Adrenal gland (tissue), 12 donors: ENCODE measurements around the gene CEMIP2. TPM values are rescaled to one million over a fixed set of nuclear protein-coding genes. Genes with fewer than 3 reads are reported as not detected.
A peak's percentile ranks its signal among the peaks of the same experiment; 100 is the strongest.

Source experiments
- DNase-seq, 7 donors: peaks; one replicate each; pipeline ENCODE4 v3.0.0-alpha.2; 2019 to 2020
- H3K27ac ChIP-seq, 5 donors: fragments of 200-600 bp; sonication (generic) in 4 of 5; 1 replicate in 3 of 5; 2 replicates in 2 of 5; pipeline versions ENCODE4 v1.5.1 to v1.8.0; 2016 to 2020; ENCODE audit warnings: mild to moderate bottlenecking in 1 of 5
- H3K27me3 ChIP-seq: fragments of 200-600 bp; 2 replicates; pipeline ENCODE4 v1.8.0; 2021
- H3K36me3 ChIP-seq, 2 donors: fragments of 200-600 bp; replicated peaks in 1 of 2; 1 replicate in 1 of 2; 2 replicates in 1 of 2; pipeline versions ENCODE4 v1.5.1 to v1.8.0; 2018 to 2022
- H3K4me1 ChIP-seq, 2 donors: fragments of 200-600 bp; replicated peaks in 1 of 2; 1 replicate in 1 of 2; 2 replicates in 1 of 2; pipeline versions ENCODE4 v1.5.1 to v1.8.0; 2018 to 2021
- H3K4me3 ChIP-seq, 4 donors: fragments of 200-600 bp; sonication (generic) in 3 of 4; one replicate each; pipeline ENCODE4 v1.5.1; 2016 to 2018
- H3K9me3 ChIP-seq, 3 donors: fragments of 200-600 bp; sonication (generic) in 1 of 3; replicated peaks in 1 of 3; 1 replicate in 2 of 3; 2 replicates in 1 of 3; pipeline versions ENCODE4 v1.5.1 to v1.8.0; 2016 to 2021
- CTCF ChIP-seq, 6 experiments: fragments of 450-650 bp in 4 of 6; fragments of 200-600 bp in 2 of 6; sonication (generic) in 1 of 6; IDR thresholded peaks; 1 replicate in 5 of 6; 2 replicates in 1 of 6; pipeline versions ENCODE4 v1.5.1 to v1.8.0; 2016 to 2021; ENCODE audit warnings: antibody characterized with exemption in 6 of 6, mild to moderate bottlenecking in 2 of 6, moderate library complexity in 1 of 6
- POLR2A ChIP-seq, 2 donors: fragments of 450-650 bp; IDR thresholded peaks; one replicate each; pipeline ENCODE4 v1.6.1; 2017; ENCODE audit warnings: antibody characterized with exemption in 2 of 2, mild to moderate bottlenecking in 2 of 2, moderate library complexity in 1 of 2
- WGBS, 4 donors: extraction: QIAGEN DNeasy Blood & Tissue Kit in 2 of 4; methylation state at CpG; one replicate each; pipeline versions ENCODE4 v1.1.5 to v1.1.7; 2013 to 2017; 5-methylcytosine and 5-hydroxymethylcytosine counted together
- intact Hi-C, 2 donors: fragments of 100-400 bp; cut with DNase I; formaldehyde crosslinking; loops; one replicate each; pipeline versions ENCODE4 v1.14.1 to v1.15.0; 2022 to 2023
- polyA plus RNA-seq, 3 donors: library from polyadenylated mRNA; stranded (reverse); fragments of 200-250 nt in 2 of 3; fragments of 350-450 nt in 1 of 3; fragmentation: Illumina TruSeq in 1 of 3; extraction: RNeasy Lipid Tissue Mini Kit (QIAGEN cat#74804) in 1 of 3; gene quantifications; one replicate each; pipeline ENCODE4 v1.2.3, GENCODE V29; 2013 to 2014
- total RNA-seq, 9 donors: library from RNA; depleted of rRNA in 4 of 9; stranded (reverse); fragments of >200 nt in 4 of 9; fragments of 120-200 nt in 1 of 9; fragmentation: NEBNext Ultra II Directional in 1 of 9; extraction: Animal tissue kit (Norgen Biotek cat#: 25700) in 1 of 9; gene quantifications; one replicate each; pipeline versions ENCODE4 v1.1.0 to v1.2.4, GENCODE V29; 2013 to 2023
- donor health status: healthy with polysubstance abuse.
- donor health status: Bipolar disorder and iron deficiency.
- donor health status: DM: yes; HTN: yes; CAD: no.
- donor health status: DM: no; HTN: no; CAD: no.
- donor health status: DM: no; HTN: no; CAD: no.
- donor health status: DM: yes; HTN: yes; CAD: no.

Gene CEMIP2
- total and polyA plus RNA-seq, 12 donors, result 6.8 to 84.6 (median 24.0) TPM

- Histone ChIP-seq H3K4me3 (no peak overlapping the region), H3K4me1 (peaks cover 5 to 11% of the 10 kb centered on the region in 2 donors), H3K36me3 (no peaks in the 10 kb centered on the region), H3K27me3 (no peaks in the 10 kb centered on the region), H3K27ac (no peak overlapping the region), H3K9me3 (no peaks in the 10 kb centered on the region)
- 81 to 92% (median 82%) methylated on average over 4 of the region's 4 CpGs for WGBS, 4 donors
- no peak for DNase-seq
- intact Hi-C loops, result no loop called here
- TF ChIP-seq CTCF (IDR thresholded peaks at IDR 0.05) (no peak), POLR2A (IDR thresholded peaks at IDR 0.05) (no peak)
Observed at GRCh38 chr9:71772726-71773125, 4.4 kb upstream of the CEMIP2 start.

GRCh38 chr9:71770170-71770569, 1.9 kb upstream of the CEMIP2 start:
- no peak for DNase-seq
- peaks cover 5 to 26% of the 10 kb centered on the region in 2 donors for H3K4me1 ChIP-seq
- WGBS, 4 donors, result 75 to 83% (median 79%) methylated on average over 3 of the region's 3 CpGs
- intact Hi-C loops, result no loop called here
- no peaks in the 10 kb centered on the region for H3K27me3 ChIP-seq
- peak overlapping the region in 1 of 5 donors; percentile 97 for H3K27ac ChIP-seq
- TF ChIP-seq CTCF (IDR thresholded peaks at IDR 0.05), result no peak
- no peak for TF ChIP-seq POLR2A (IDR thresholded peaks at IDR 0.05)
- no peak overlapping the region for H3K4me3 ChIP-seq
- no peaks in the 10 kb centered on the region for H3K9me3 ChIP-seq
- H3K36me3 ChIP-seq, result no peaks in the 10 kb centered on the region

GRCh38 chr9:71769175-71770161, 1.2 kb upstream of the CEMIP2 start:
- H3K36me3 ChIP-seq, result no peaks in the 10 kb centered on the region
- peak overlapping the region; percentile 30 to 97 (median 94) for H3K27ac ChIP-seq
- H3K27me3 ChIP-seq, result no peaks in the 10 kb centered on the region
- intact Hi-C loops, result loop anchor here in 1 of 2 donors (10.0 kb wide), 1 partner anchor 65 kb away; no protein-coding TSS in a partner anchor
- peaks cover 5 to 33% of the 10 kb centered on the region in 2 donors for H3K4me1 ChIP-seq
- H3K9me3 ChIP-seq, result no peaks in the 10 kb centered on the region
- peak; percentile 86 to 96 (median 94) for DNase-seq
- peak overlapping the region; percentile 16 to 88 (median 60) for H3K4me3 ChIP-seq
- 2 to 5% (median 4%) methylated on average over 24 to 46 of the region's 46 CpGs for WGBS, 4 donors
- TF ChIP-seq POLR2A (IDR thresholded peaks at IDR 0.05), result peak in 1 of 2 donors; percentile 34
- peak in 5 of 6 experiments; percentile 15 to 46 (median 39) for TF ChIP-seq CTCF (IDR thresholded peaks at IDR 0.05)

- no peak for TF ChIP-seq POLR2A (IDR thresholded peaks at IDR 0.05)
- TF ChIP-seq CTCF (IDR thresholded peaks at IDR 0.05), result no peak
- Histone ChIP-seq H3K27ac (peak overlapping the region in 4 of 5 donors; percentile 94 to 97 (median 95)), H3K4me3 (peak overlapping the region; percentile 13 to 88 (median 61)), H3K27me3 (no peaks in the 10 kb centered on the region), H3K4me1 (peaks cover 5 to 47% of the 10 kb centered on the region in 2 donors), H3K36me3 (no peaks in the 10 kb centered on the region), H3K9me3 (no peaks in the 10 kb centered on the region)
- WGBS, 4 donors, result 1 to 3% (median 1%) methylated on average over 23 to 33 of the region's 33 CpGs
- peak; percentile 22 to 61 (median 31) for DNase-seq
- intact Hi-C loops, result loop anchor here in 1 of 2 donors (10.0 kb wide), 1 partner anchor 63 kb away; no protein-coding TSS in a partner anchor
Observed at GRCh38 chr9:71767776-71768321, 464 bp downstream of the CEMIP2 start.
